Type B pancreatic cell (in vitro differentiated cells): ENCODE results near the gene USP47. TPM values are rescaled to one million over a fixed set of nuclear protein-coding genes. Genes with fewer than 3 reads are reported as not detected.

Source experiments
- DNase-seq: peaks from one replicate; pipeline ENCODE4 v3.0.0; 2021; ENCODE audit warnings: mixed read lengths; ENCODE audit not compliant: unreplicated experiment; ENCODE audit errors: extremely low spot score
- H3K27ac Mint-ChIP-seq: 2 replicates; pipeline ENCODE4 v1.8.0; 2021; ENCODE audit warnings: mild to moderate bottlenecking, mixed read lengths
- H3K27me3 Mint-ChIP-seq: 2 replicates; pipeline ENCODE4 v1.8.0; 2021; ENCODE audit warnings: mixed read lengths
- H3K36me3 Mint-ChIP-seq: 2 replicates; pipeline ENCODE4 v1.8.0; 2021; ENCODE audit warnings: mixed read lengths
- H3K4me1 Mint-ChIP-seq: one replicate; pipeline ENCODE4 v1.8.0; 2021; ENCODE audit warnings: mixed read lengths; ENCODE audit not compliant: unreplicated experiment
- H3K4me3 Mint-ChIP-seq: 2 replicates; pipeline ENCODE4 v1.8.0; 2021; ENCODE audit warnings: mild to moderate bottlenecking, mixed read lengths
- H3K9me3 Mint-ChIP-seq: 2 replicates; pipeline ENCODE4 v1.8.0; 2021; ENCODE audit warnings: mixed read lengths
- total RNA-seq: library from RNA; stranded (reverse); gene quantifications from 2 replicates; pipeline ENCODE4 v1.2.1, GENCODE V29; 2021; ENCODE audit warnings: low replicate concordance
- TF ChIP-seq, protein P1 (sequence below): fragments of 200-600 bp; sonication (generic); conservative IDR thresholded peaks from 2 replicates; pipeline ENCODE4 v1.5.0; 2021; ENCODE audit warnings: antibody characterized with exemption, mild to moderate bottlenecking

Gene USP47
- total RNA-seq, 1 donor from 2014 or later = 54.4 TPM

- Mint-ChIP-seq H3K27ac (peak overlapping the region; percentile 98), H3K4me3 (no peak overlapping the region), H3K36me3 (peaks cover 6% of the 10 kb centered on the region), H3K27me3 (no peaks in the 10 kb centered on the region), H3K9me3 (no peaks in the 10 kb centered on the region), H3K4me1 (peaks cover 17% of the 10 kb centered on the region)
- TF ChIP-seq, protein P1, sequence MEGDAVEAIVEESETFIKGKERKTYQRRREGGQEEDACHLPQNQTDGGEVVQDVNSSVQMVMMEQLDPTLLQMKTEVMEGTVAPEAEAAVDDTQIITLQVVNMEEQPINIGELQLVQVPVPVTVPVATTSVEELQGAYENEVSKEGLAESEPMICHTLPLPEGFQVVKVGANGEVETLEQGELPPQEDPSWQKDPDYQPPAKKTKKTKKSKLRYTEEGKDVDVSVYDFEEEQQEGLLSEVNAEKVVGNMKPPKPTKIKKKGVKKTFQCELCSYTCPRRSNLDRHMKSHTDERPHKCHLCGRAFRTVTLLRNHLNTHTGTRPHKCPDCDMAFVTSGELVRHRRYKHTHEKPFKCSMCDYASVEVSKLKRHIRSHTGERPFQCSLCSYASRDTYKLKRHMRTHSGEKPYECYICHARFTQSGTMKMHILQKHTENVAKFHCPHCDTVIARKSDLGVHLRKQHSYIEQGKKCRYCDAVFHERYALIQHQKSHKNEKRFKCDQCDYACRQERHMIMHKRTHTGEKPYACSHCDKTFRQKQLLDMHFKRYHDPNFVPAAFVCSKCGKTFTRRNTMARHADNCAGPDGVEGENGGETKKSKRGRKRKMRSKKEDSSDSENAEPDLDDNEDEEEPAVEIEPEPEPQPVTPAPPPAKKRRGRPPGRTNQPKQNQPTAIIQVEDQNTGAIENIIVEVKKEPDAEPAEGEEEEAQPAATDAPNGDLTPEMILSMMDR = no peak
- DNase-seq = no peak
Observed at GRCh38 chr11:11981364-11981763, 139.6 kb downstream of the USP47 start.

DNA sequence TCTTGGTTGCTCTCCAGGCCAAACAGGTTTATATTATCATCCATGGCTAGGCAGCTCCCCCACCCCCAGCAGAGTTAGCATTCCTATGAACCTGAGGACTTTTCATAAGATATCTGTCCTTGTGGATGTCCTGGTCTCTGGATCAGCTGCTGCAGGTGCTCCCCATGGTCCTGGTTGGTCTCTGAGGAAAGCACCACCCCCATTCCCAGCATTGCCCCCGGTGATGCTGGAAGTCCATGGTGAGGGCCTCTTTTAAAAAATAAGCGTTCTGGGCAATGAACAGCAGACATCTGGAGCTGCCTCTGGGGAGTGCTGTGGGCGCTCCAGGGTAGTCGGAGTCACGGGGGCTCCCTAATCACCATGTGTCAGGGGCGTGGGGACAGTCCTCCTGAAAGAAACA is 140.1 kb downstream of the USP47 start:
- H3K27me3 Mint-ChIP-seq = no peaks in the 10 kb centered on the region
- no peak overlapping the region for H3K4me3 Mint-ChIP-seq
- H3K9me3 Mint-ChIP-seq = no peaks in the 10 kb centered on the region
- H3K36me3 Mint-ChIP-seq = peaks cover 6% of the 10 kb centered on the region
- H3K4me1 Mint-ChIP-seq = peaks cover 17% of the 10 kb centered on the region
- TF ChIP-seq, protein P1 = no peak
- no peak overlapping the region for H3K27ac Mint-ChIP-seq
- no peak for DNase-seq

- Mint-ChIP-seq H3K4me3 (no peak overlapping the region), H3K27me3 (no peaks in the 10 kb centered on the region), H3K9me3 (no peaks in the 10 kb centered on the region), H3K27ac (no peak overlapping the region), H3K4me1 (peaks cover 13% of the 10 kb centered on the region), H3K36me3 (peaks cover 6% of the 10 kb centered on the region)
- TF ChIP-seq, protein P1 = no peak
- DNase-seq = no peak
Observed at GRCh38 chr11:11982461-11982860, 140.7 kb downstream of the USP47 start.

GRCh38 chr11:11982975-11983374 is 141.2 kb downstream of the USP47 start:
- H3K9me3 Mint-ChIP-seq = no peaks in the 10 kb centered on the region
- H3K27ac Mint-ChIP-seq = no peak overlapping the region
- no peak for DNase-seq
- H3K27me3 Mint-ChIP-seq = no peaks in the 10 kb centered on the region
- H3K4me1 Mint-ChIP-seq = peaks cover 17% of the 10 kb centered on the region
- H3K4me3 Mint-ChIP-seq = no peak overlapping the region
- peaks cover 6% of the 10 kb centered on the region for H3K36me3 Mint-ChIP-seq
- TF ChIP-seq, protein P1 = no peak

DNA sequence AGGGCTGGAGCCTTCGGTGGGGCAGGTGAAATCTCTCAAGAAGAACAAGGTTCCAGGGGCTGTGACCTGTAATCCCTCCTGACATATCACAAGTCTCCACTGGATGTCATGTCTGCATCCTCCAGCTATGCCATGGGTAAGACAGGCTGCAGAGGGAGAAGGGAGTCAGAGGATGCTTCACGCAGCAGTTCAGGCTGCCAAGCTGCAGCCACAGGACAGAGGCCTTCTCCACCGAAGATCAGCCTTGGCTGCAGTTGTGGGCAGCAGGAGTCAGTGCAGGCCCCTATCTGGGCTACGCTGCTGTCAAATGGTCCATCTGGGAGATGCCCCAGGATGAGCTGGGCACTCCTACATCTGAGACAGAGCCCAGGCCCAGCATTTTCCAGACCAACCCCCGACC is 141.7 kb downstream of the USP47 start:
- TF ChIP-seq, protein P1 = no peak
- H3K4me1 Mint-ChIP-seq = peaks cover 19% of the 10 kb centered on the region
- H3K27ac Mint-ChIP-seq = no peak overlapping the region
- H3K4me3 Mint-ChIP-seq = no peak overlapping the region
- no peaks in the 10 kb centered on the region for H3K27me3 Mint-ChIP-seq
- peaks cover 6% of the 10 kb centered on the region for H3K36me3 Mint-ChIP-seq
- DNase-seq = no peak
- no peaks in the 10 kb centered on the region for H3K9me3 Mint-ChIP-seq

- Mint-ChIP-seq H3K4me3 (no peak overlapping the region), H3K27ac (no peak overlapping the region), H3K9me3 (no peaks in the 10 kb centered on the region), H3K27me3 (no peaks in the 10 kb centered on the region), H3K4me1 (peaks cover 18% of the 10 kb centered on the region), H3K36me3 (peaks cover 8% of the 10 kb centered on the region)
- no peak for DNase-seq
- TF ChIP-seq, protein P1 = no peak
Observed at GRCh38 chr11:11984563-11984962, 142.8 kb downstream of the USP47 start.
